HL-60/S4 (cell line): ENCODE results near the gene ALG2.

ENCODE experiments used
- in situ Hi-C: fragments of 300-500 bp; cut with MboI; formaldehyde crosslinking; loops from 2 replicates; pipeline ENCODE4 v1.14.3; 2022; ENCODE audit warnings: low sequenced_read_pairs

Gene ALG2

DNA sequence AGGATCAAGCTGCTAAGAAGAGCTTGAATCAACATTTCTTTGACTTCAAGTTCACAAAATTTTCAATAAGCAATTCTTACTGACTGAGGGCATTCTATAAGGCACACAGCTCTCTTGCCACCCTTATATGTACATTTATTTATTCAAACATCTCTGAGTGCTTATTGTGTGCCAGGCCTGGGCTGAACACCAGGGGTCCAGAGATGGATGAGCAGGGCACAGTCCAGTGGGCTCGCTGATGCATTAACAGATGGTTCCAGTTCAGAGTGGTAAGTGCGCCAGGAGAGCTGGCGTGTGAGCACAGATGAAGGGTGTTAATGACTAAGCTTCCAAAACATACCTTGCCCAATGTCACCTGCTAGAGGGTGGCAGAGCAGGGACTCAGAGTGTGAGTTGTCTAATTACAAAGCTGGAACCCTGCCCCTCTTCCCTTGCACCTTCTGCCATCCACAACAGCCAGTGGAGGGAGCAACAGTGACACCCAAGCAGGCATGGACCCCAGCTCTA is 24.6 kb downstream of the ALG2 start:
- in situ Hi-C loops = loop anchor here (25.0 kb wide), 2 partner anchors 815 to 1390 kb away; partner anchors contain the start of gene CAVIN4

DNA sequence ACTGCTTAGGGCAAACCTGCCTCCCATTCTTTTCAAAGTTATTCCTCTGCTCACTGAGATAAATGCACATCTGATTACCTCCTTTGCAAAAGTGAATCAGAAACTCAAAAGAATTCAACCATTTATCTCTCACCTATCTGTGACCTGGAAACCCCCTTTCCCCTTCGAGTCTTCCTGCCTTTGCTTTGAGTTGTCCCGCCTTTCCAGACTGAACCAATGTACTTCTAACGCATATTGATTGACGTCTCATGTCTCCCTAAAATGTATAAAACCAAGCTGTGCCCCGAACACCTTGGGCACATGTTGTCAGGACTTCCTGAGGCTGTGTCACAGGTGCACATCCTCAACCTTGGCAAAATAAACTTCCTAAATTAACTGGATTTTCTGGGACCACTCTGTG is 25.3 kb downstream of the ALG2 start:
- in situ Hi-C loops = loop anchor here (25.0 kb wide), 2 partner anchors 816 to 1391 kb away; partner anchors contain the start of gene CAVIN4

- in situ Hi-C loops = loop anchor here (25.0 kb wide), 2 partner anchors 819 to 1394 kb away; partner anchors contain the start of gene CAVIN4
Observed at GRCh38 chr9:99193466-99193821, 28.3 kb downstream of the ALG2 start.

DNA sequence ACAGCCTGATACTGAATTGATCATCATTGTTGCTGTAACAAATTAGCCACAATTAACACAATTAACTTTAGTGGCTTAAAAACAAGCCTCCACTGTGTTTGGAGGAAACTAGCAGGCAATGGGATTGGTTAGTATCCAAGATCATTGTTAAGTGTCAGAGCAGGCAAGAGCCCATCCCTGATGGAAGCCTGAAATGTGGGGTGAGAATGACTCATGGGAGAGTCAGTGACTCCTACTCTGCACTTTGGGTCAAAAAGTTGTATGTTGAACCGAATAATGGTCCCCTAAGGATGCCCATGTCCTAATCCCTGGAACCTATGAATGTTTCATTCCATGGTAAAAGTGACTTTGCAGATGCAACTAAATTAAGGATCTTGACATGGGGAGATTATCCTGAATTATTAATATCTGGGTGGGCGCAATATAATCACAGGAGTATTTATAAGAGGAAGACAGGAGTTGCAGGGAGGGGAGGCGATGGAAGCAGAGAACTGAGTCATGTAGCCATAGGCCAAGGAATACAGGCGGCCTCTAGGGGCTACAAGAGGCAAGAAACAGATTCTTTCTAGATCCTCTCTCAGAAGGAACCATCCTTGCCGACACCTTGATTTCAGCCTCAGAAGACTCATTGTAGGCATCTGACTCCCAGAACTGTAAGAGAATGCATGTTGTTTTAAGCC is 28.8 kb downstream of the ALG2 start:
- in situ Hi-C loops = loop anchor here (25.0 kb wide), 2 partner anchors 819 to 1394 kb away; partner anchors contain the start of gene CAVIN4

GRCh38 chr9:99190597-99191283 is 31.0 kb downstream of the ALG2 start:
- in situ Hi-C loops = loop anchor here (25.0 kb wide), 2 partner anchors 822 to 1397 kb away; partner anchors contain the start of gene CAVIN4

DNA sequence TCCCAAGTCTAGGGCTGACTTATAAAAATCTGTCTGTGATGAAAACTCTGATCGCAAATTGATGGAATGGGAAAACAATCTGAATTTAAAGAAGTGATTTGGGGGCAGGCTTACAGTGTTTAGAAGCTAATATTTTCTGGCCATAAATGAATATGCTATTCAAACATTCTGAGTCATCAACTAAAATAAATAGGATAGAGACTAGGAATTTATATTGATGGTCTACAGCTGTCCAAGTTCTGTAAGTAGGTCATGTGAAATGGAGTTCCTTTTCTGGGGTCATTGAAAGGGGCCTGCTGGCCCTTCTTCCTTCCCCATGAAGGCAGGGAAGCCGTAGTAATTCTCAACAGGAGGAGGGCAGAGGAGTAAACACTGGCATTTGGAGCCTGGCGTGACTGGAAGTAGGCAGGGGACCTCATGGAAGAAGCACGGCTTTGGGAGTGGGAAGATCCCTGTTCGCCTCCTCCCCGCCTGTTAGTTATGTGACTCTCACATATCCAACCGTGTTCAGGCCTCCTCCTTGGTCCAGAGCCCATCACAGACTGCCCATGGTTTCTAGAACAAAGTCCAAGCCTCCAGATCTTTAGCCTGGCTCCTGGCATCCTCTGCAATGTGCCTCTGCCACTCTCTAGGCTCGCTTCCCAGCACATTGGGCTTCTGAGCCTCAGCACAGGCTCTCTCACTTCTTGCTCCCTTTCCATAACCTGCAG is 31.7 kb downstream of the ALG2 start:
- in situ Hi-C loops = loop anchor here (25.0 kb wide), 2 partner anchors 822 to 1397 kb away; partner anchors contain the start of gene CAVIN4

DNA sequence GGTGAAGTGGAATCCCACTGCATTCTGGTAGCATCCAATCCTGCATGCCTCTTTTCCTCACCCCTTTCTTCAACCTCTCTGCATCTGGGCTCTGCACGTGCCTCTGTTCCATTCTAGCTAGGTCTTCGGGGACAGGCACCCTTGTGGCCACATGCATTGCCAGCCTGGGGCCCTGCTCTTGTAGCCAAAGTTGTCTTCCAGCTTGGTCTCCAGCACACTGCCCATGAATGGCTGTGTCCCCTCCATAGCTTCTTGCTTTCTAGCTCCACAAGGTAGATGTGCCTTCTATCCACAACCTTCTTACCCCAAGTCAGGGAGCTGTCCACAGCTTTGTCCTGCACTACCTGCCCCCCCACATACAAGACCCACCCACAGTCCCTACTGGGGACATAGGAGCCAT is 32.6 kb downstream of the ALG2 start:
- in situ Hi-C loops = loop anchor here (25.0 kb wide), 2 partner anchors 823 to 1398 kb away; partner anchors contain the start of gene CAVIN4

GRCh38 chr9:99187311-99187710 is 34.4 kb downstream of the ALG2 start:
- in situ Hi-C loops = loop anchor here (25.0 kb wide), 2 partner anchors 825 to 1400 kb away; partner anchors contain the start of gene CAVIN4

DNA sequence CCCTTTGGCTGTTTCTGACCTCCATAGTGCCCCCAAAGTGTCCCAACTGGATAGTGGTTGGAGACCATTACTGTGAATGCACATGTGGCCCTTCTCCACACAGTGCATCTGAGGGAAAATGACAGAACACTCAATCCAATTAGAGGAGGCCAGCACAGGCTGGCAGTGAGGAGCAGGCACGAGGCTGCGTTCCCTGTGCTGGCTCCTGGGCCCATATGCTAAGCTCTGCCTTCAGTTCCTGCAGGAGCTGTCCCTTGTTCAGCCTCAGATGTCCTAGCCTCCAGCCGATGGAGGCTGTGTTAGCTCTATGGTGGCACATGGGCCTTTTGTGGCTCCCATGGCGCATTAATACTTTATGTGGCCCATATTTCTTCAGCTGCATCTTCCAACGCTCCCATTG is 35.8 kb downstream of the ALG2 start:
- in situ Hi-C loops = loop anchor here (25.0 kb wide), 2 partner anchors 826 to 1401 kb away; partner anchors contain the start of gene CAVIN4

- in situ Hi-C loops = loop anchor here (25.0 kb wide), 2 partner anchors 827 to 1402 kb away; partner anchors contain the start of gene CAVIN4
Observed at GRCh38 chr9:99185348-99185632, 36.5 kb downstream of the ALG2 start.

DNA sequence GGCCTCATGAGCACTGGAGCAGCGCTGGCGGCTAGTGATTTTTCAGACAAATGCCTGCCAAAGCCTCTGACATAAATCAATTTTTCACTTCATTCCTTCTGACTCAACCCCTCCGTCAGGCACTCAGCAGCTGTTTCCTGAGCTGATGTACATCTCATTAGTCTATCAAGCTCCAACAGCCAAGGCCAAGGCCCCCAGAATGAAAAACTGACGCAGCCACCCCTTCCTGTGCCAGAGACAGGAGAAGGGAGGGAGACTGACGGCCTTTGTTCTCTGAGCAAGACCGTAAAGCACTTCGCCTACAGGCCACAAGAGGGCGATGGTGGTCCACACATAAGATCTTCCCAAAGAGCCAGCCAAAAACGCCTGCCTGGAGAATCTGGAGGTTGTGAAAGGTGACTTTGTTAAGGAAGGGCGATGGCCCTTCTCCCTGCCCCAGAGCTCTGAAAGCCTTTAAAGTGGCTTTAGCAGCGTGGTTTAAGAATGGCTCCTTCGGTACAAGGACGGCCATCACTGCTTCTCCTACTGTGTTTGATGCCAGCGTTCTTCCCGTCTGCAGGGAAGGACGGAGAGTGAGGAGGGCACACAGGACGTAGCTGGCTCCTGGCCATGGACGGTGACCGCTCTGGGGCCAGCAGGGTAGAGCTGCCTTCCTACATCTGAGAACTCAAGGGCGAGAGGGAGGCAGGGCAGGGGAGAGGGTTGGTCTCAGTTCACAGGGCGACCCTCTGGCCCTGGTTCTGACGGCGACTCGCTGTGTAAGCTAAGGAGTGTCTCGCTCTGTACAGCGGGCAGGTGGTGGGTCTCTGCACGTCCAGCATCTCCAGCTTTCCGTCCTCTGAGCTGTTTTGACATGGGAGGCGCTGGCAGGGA is 37.0 kb downstream of the ALG2 start:
- in situ Hi-C loops = loop anchor here (25.0 kb wide), 2 partner anchors 828 to 1403 kb away; partner anchors contain the start of gene CAVIN4

- in situ Hi-C loops = loop anchor here (25.0 kb wide), 2 partner anchors 828 to 1403 kb away; partner anchors contain the start of gene CAVIN4
Observed at GRCh38 chr9:99184110-99184474, 37.6 kb downstream of the ALG2 start.

DNA sequence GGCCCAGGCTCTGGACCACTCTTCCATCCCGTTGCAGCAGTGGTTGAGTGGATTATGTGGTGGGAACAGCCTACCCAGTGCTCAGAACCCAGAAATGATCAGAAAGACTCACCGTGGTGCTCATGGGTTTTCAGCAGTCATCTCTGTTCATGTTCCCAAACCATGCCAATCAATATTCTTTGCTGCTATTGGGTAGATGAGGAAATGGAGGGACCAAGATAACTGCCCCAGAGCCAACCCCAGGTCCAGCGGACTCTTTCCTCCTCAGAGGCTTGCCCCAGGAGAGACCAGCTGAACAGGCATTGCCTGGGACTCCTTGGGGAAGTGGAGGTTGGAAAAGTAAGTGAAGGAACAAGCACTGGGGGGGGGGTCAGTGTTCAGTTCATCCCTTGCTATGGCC is 38.1 kb downstream of the ALG2 start:
- in situ Hi-C loops = loop anchor here (25.0 kb wide), 2 partner anchors 829 to 1404 kb away; partner anchors contain the start of gene CAVIN4

- in situ Hi-C loops = loop anchor here (25.0 kb wide), 2 partner anchors 830 to 1405 kb away; partner anchors contain the start of gene CAVIN4
Observed at GRCh38 chr9:99182356-99182755, 39.4 kb downstream of the ALG2 start.

GRCh38 chr9:99181621-99182020 is 40.1 kb downstream of the ALG2 start:
- in situ Hi-C loops = loop anchor here (25.0 kb wide), 2 partner anchors 831 to 1406 kb away; partner anchors contain the start of gene CAVIN4

DNA sequence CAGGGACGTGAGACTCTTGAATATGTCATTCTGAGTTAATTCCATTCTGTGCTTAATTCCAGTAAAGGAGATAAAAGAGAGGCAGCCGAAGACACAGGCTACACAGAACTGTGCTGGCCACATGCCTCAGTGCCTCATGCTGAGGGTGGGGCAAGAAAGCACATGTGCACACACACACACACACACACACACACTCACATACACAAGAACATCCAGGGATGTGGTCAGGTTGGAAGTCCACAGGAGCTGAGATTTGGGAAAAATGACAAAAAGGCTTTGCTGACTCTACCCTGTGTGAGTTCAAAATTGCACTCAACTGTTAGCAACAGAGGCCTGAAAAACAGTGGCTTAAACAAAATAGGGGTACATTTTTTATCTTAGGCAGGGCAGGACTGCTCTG is 40.5 kb downstream of the ALG2 start:
- in situ Hi-C loops = loop anchor here (25.0 kb wide), 2 partner anchors 831 to 1406 kb away; partner anchors contain the start of gene CAVIN4

DNA sequence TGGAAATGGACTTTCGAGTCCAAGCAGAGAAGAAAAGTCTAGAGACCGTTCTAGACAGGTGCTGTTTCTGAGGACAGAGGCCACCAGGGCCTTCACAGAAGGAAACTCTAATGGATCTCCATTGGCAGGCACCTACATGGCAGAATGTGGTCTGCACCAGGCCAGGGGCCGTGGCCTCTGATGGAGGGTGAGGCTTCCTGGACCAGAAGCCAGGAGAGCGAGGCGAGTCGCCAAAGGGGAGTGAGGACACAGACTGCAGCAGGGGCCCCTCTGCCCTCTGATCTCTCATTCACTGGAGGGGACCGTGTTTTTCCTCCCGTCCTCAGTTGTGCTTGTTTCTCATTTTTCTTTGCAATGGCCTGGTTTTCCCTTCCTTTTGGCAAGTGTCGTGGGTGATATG is 41.1 kb downstream of the ALG2 start:
- in situ Hi-C loops = loop anchor here (25.0 kb wide), 2 partner anchors 832 to 1407 kb away; partner anchors contain the start of gene CAVIN4

- in situ Hi-C loops = loop anchor here (25.0 kb wide), 2 partner anchors 832 to 1407 kb away; partner anchors contain the start of gene CAVIN4
Observed at GRCh38 chr9:99180199-99180598, 41.5 kb downstream of the ALG2 start.
